Kidney epithelial cell (primary cell): ENCODE measurements around the gene SDC1. TPM values are rescaled to one million over a fixed set of nuclear protein-coding genes. Genes with fewer than 3 reads are reported as not detected.

Experiments
- DNase-seq: peaks from one replicate; pipeline ENCODE4 v3.0.0-alpha.2; 2010; ENCODE audit warnings: low read depth
- H3K27me3 ChIP-seq: 2 replicates; pipeline ENCODE4 v1.6.0; 2011; ENCODE audit warnings: low read length; ENCODE audit not compliant: control insufficient read depth, insufficient read depth
- H3K36me3 ChIP-seq: 2 replicates; pipeline ENCODE4 v1.5.1; 2011; ENCODE audit warnings: low read length; ENCODE audit not compliant: control insufficient read depth, insufficient read depth
- H3K4me3 ChIP-seq: 2 replicates; pipeline ENCODE4 v1.5.1; 2011; ENCODE audit warnings: low read depth, mild to moderate bottlenecking, control low read depth, low read length
- total RNA-seq: library from RNA; depleted of rRNA; stranded (reverse); fragments of >200 nt; gene quantifications from 2 replicates; pipeline ENCODE4 v1.2.3, GENCODE V29; 2015
- TF ChIP-seq, protein P1 (sequence below): IDR thresholded peaks from 2 replicates; pipeline ENCODE4 v1.5.1; 2011; ENCODE audit warnings: mild to moderate bottlenecking, moderate library complexity, low read length, control low read depth, inconsistent platforms; ENCODE audit not compliant: insufficient read depth, poor library complexity, severe bottlenecking

The SDC1 gene
- total RNA-seq, 1 donor from 2014 or later = 184 TPM

DNA sequence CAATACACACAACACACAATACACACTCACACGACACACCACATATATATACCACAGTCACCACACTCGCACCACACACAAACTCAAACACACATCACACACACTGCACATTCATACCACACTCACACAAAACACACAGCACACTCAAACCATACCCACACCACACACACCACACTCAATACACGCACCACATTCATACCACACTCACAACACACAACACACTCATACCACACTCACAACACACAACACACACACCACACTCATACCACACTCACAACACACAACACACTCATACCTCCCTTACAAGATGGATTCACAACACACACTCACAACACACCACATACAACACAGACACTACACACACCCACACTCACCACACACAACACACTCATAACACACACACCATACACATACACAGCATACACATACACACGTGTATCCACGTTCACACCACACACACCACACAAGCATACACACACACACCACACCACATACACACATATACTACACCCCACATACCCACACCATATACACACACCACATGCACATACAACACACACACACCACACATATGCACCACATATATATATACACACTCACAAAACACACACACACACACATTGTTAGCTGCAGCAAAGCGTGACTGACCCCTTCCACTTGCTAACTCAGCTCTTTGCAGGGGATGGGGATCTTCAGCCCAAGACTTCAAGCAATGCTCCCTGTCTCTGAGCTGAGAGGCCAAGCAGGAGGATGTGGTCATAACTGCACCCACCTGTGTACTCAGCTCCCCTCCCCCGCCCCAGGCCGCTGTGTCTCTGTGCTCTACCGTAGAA is 59.0 kb downstream of the SDC1 start:
- H3K36me3 ChIP-seq = no peaks in the 10 kb centered on the region
- H3K4me3 ChIP-seq = no peak overlapping the region
- TF ChIP-seq, protein P1, sequence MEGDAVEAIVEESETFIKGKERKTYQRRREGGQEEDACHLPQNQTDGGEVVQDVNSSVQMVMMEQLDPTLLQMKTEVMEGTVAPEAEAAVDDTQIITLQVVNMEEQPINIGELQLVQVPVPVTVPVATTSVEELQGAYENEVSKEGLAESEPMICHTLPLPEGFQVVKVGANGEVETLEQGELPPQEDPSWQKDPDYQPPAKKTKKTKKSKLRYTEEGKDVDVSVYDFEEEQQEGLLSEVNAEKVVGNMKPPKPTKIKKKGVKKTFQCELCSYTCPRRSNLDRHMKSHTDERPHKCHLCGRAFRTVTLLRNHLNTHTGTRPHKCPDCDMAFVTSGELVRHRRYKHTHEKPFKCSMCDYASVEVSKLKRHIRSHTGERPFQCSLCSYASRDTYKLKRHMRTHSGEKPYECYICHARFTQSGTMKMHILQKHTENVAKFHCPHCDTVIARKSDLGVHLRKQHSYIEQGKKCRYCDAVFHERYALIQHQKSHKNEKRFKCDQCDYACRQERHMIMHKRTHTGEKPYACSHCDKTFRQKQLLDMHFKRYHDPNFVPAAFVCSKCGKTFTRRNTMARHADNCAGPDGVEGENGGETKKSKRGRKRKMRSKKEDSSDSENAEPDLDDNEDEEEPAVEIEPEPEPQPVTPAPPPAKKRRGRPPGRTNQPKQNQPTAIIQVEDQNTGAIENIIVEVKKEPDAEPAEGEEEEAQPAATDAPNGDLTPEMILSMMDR = no peak
- no peaks in the 10 kb centered on the region for H3K27me3 ChIP-seq
- DNase-seq = no peak

GRCh38 chr2:20164734-20165478 is 60.0 kb downstream of the SDC1 start:
- TF ChIP-seq, protein P1 = no peak
- Histone ChIP-seq H3K4me3 (no peak overlapping the region), H3K36me3 (no peaks in the 10 kb centered on the region), H3K27me3 (no peaks in the 10 kb centered on the region)
- no peak for DNase-seq

DNA sequence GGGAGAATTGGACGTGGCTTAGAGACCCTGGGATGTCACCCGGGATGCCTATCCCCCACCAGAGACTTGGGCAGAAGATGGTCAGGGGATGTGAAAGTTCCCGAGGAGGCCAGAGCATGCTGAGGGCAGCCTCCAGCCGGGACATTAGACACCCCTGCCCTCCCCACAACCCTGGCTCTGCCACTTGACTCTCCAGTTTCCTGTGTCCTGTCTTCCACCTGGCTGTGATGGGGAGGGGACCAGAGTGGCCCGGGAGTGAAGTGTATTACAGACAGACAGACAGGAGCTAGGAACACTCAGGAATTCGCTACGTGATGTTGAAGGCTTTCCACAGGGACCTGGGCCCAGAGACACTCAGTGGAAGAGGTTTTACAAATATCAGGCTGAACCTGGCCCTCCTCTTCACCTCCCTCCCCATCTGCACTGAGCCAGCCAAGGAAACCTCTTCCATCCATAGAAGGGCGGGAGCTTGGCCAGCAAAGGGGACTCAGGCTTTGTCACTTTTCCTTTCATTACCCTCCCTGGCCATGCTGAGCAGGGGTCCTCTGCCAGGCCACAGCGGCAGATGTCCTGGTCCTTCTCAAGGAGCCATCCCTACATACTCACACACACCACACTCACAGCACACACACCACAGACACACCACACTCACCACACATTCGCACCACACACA is 60.7 kb downstream of the SDC1 start:
- no peak overlapping the region for H3K4me3 ChIP-seq
- TF ChIP-seq, protein P1 = no peak
- DNase-seq = no peak
- H3K27me3 ChIP-seq = no peaks in the 10 kb centered on the region
- H3K36me3 ChIP-seq = no peaks in the 10 kb centered on the region

- Histone ChIP-seq H3K36me3 (no peaks in the 10 kb centered on the region), H3K4me3 (no peak overlapping the region), H3K27me3 (no peaks in the 10 kb centered on the region)
- TF ChIP-seq, protein P1 = no peak
- DNase-seq = no peak
Measured at GRCh38 chr2:20159411-20160070, 65.4 kb downstream of the SDC1 start.

GRCh38 chr2:20157193-20157891 is 67.6 kb downstream of the SDC1 start:
- H3K27me3 ChIP-seq = no peaks in the 10 kb centered on the region
- TF ChIP-seq, protein P1 = no peak
- no peak overlapping the region for H3K4me3 ChIP-seq
- no peaks in the 10 kb centered on the region for H3K36me3 ChIP-seq
- DNase-seq = no peak
